GM21576 (cell line): ENCODE measurements around the gene TXNIP.

Experiments
- ATAC-seq: cut with Tn5 transposase; IDR thresholded peaks from one replicate; pipeline ENCODE4 v1.9.1; 2021; ENCODE audit warnings: mild to moderate bottlenecking, moderate library complexity; ENCODE audit not compliant: unreplicated experiment

TXNIP gene

DNA sequence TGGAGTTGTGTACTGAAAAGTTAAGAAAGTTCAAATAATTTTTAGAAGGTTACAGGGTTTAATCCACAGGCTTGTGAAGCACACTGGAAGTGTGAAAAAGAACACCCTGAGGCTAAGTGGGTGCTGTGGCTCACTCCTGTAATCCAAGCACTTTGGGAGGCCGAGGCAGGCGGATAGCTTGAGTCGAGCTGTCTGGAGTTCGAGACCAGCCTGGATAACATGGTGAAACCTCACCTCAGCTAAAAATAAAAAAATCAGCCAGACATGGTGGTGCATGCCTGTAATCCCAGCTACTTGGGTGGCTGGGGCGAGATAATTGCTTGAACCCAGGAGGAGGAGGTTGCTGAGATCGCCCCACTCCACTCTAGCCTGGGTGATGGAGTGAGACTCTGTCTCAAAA is 9.8 kb downstream of the TXNIP start:
- no peak for ATAC-seq

DNA sequence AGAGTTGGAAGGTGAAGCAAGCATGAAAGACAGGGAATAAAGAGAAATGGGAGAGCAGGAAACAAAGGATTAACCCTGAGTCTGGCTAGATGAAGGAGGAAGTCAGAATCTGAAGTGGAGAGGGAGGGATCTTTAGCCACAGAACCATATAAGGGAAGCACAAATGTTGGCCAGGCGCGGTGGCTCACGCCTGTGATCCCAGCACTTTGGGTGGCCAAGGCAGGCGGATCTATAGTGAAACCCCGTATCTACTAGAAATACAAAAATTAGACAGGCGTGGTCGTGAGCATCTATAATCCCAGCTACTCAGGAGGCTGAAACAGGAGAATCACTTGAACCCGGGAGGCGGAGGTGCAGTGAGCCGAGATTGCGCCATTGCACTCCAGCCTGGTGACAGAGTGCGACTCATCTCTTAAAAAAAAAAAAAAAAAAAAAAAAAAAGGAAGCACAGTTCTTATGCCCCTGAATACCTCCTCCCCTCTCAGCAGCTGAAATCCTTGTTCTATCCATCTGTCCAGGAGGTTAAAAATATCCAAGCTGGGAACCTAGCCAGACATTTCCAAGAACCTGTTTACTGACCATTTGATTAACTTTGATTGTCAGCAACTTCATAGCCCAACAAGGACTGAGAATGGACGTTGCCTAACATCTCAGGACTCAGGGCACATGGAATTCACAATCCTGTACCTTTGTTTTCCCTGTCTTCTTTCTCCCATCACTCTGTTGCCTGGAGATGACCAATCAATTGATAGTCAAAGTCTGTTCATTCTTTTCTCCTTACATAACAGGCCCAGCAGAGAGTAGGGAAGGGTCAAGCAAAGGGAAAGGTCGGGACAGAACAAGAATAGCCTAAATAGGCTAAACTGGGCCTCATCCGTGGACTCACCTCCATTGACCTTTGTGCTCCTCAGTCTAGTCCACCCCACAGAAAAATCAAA is 10.6 kb downstream of the TXNIP start:
- no peak for ATAC-seq

DNA sequence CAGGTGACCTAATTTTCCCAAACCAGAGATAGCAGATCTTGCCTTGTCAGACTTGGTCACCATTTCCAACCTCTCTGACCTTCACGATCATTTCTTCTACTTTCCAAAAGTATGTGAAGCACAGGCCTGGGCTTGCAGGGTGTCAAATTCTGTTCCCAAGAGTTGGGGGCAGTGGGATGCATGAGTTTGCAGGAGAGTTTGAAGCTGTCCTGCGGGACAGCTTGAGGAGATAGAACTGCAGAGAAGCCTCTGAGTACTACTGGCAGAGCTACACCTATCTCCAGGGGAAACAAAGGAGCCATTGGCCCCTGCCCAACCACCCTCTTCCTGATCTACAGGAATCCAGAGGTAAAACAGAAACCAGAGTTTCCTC is 11.3 kb downstream of the TXNIP start:
- ATAC-seq, result no peak

DNA sequence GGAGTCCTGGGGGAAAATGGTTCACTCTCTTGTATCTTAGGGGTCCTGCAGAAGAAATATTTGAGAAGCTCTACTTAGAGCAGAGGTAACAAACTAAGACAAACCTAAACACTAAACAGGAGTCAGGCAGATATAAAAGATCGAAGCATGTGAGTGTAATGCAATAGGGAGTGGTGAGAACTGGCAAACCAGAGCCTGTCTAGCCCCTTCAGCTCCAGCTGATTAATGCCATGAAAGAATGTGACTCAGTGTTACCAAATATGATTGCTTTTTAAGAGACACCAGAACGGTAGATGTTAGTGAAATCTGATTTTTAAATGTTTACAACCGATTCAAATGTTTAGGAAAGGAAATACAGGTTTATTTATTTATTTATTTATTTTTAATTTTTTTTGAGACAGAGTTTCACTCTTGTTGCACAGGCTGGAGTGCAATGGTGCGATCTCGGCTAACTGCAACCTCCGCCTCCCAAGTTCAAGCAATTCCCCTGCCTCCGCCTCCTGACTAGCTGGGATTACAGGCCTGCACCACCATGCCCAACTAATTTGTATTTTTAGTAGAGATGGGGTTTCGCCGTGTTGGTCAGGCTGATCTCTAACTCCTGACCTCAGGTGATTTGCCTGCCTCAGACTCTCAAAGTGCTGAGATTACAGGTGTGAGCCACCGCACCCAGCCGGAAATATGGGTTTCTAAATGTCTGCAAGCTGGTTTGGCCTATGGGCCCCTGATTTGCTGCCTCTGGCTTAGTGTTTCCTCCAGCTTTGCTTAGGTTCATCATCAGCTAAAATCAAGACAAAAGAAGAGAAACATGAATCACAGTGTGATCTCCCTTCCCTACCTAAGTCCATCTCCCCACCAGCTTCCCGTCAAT is 12.2 kb downstream of the TXNIP start:
- ATAC-seq, result no peak

DNA sequence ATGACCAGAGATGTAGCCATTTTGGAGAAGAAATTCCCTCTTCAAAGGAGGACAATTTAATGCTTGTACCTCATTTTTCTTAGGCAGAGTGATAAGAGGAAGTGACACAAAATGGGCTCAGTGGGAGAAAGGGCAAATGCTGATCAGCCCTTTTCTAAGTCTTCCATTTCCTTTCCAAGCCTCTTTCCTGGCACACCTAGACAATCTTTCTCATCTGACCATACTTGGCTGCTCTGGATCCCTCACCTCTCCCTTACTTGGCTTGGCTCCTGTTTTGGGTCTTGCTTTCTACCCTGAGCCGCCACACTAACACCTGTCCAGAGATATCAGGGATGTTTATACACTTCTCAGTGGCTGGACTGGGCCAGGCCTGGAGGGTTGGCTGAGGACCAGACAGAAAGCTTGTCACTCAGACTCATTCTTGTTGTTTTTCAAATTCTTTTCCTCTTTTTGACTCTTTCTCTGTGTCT is 13.1 kb downstream of the TXNIP start:
- ATAC-seq, result no peak

DNA sequence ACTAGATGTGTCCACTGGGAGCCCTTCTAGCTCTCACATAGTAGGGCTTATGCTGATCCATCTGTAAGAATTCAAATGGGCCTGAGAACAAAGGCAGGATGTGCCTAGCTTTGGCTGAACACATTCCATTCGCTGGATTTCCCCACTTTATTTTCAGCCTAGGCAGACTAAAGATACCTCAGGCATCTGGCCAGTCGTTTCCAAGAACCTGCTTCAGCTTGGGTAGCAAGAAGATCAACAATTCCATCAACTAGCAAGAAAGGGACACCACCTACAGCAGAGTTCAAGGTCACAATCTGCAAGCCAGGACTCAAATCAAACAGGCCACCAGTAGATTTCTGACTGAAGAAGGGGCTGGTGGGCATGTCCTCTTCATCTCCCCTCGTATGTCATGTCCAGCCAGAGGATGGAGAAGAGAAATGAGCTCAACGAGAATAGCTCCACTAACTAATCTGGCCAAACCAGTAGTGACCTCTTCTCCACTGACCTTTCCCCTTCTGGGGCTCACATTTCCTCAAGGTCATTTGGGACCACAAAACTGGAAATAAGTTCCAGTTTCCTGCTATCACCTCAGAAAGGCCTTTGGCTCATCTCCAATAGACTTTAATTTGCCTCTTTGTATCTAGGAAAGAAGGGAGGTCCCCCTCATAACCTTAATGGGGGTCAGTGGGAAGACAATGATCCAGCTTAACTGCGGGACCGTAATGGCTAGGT is 14.2 kb downstream of the TXNIP start:
- ATAC-seq, result no peak

DNA sequence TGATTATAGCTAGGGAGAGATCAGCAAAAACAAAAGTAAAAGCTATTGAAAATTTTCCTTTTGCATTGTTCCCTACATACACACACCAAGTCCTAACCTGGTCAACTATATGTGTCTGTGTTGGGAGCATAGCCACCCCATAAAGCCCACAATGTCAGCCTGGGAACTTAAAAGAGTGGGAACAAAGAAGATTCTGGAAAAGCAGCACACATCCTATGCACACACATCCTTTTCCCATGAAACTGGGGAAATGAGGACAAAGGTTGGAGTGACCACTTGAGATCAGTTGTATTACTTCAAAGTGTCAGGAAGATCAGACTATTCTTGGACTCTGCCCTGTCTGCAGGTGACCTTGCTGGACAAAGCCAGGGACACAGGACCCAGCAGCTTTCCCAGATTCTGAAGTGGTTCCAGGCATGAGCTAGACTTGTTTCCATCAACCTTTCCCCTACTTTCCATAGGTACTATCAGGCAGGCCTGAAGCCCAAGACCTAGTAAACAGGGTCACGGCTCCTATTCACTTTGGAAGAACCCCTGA is 15.9 kb downstream of the TXNIP start:
- ATAC-seq, result no peak

DNA sequence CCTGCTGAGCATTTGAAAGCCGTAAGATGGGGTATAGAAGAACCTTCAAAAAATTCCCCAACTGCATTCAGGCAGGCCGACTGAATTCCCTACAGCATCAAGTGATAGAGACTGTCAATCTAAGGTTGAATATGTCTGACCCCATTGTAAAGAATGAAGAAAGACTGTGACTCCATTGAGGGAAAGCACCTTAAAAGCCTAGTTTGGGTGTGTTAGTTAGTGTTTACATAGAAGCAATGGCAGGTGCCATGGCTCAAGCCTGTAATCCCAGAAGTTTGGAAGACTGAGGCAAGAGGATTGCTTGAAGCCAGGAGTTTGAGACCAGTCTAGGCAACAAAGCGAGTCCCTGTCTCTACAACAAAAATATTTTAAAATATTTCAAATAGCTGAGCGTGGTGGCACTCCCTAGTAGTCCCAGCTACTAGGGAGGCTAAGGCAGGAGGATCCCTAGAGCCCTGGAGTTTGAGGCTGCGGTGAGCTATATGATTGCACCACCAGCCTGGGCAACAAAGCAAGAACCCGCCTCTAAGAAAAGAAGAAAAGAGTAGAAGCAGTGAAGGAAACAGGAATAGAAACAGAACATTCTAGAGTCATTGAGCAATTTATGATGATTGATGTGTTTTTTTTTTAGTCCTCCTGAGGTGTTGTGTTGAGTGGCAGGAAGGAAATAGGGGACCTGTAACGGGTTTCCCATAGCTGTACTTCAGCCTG is 16.5 kb downstream of the TXNIP start:
- no peak for ATAC-seq

DNA sequence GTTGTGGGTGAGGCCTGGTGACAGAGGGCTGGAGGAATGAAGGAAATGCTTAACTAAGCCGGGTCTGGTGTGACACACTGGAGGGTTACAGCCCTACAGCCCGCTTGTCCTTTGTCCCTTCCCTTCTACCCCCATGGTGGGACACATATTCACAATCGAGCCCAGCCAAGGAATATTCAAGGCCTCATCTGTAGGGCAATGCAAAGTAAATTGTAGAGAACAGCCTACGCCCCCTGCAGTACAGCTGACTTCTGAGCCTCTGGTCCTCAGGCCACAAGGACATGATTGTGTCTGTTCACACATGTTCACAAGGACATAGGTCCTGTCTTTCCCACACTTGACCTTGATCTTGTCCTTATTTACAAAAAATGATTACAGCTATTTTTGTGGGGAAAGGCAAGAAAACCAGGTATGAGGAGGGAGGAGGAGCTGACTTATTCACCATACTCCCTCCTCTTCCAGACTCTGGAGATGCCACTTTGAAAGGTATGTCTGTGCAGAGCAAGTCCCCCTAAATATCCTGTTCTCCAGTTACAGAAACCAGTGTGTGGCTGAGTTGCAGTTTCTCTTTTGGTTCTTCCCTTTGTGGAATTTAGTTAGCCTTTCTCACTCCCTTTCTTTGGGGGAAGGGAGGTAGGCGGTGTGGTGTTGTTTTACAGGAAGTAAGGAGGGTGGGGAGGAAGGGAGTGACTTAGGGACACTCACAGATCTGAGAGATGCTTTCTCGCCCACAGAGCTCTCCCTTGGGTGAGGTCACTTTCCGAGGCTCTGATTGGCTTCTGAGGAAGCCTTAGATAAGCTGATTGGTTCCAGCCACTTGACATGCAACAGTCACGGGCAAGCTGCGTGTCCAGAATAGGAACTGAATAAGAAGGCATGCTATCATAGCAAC is 17.3 kb downstream of the TXNIP start:
- ATAC-seq, result peak; percentile 81

DNA sequence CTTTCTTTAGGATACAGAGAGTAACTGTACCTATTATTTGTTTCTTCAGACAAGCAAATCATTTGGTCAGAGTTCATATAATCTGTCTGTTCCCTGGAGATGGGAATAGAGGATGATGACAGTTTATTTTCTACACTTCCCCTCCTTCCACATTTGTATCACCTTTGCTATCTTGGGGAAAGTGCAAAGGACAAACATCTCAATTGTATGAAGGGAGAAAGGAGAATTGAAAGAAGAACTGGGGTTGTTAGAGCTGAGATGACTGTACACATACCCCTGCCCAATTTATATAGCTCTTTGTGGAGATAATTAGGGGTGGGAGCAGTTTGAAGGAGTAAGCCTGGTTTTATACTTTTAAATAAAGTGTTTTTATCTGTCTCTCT is 17.9 kb downstream of the TXNIP start:
- no peak for ATAC-seq

DNA sequence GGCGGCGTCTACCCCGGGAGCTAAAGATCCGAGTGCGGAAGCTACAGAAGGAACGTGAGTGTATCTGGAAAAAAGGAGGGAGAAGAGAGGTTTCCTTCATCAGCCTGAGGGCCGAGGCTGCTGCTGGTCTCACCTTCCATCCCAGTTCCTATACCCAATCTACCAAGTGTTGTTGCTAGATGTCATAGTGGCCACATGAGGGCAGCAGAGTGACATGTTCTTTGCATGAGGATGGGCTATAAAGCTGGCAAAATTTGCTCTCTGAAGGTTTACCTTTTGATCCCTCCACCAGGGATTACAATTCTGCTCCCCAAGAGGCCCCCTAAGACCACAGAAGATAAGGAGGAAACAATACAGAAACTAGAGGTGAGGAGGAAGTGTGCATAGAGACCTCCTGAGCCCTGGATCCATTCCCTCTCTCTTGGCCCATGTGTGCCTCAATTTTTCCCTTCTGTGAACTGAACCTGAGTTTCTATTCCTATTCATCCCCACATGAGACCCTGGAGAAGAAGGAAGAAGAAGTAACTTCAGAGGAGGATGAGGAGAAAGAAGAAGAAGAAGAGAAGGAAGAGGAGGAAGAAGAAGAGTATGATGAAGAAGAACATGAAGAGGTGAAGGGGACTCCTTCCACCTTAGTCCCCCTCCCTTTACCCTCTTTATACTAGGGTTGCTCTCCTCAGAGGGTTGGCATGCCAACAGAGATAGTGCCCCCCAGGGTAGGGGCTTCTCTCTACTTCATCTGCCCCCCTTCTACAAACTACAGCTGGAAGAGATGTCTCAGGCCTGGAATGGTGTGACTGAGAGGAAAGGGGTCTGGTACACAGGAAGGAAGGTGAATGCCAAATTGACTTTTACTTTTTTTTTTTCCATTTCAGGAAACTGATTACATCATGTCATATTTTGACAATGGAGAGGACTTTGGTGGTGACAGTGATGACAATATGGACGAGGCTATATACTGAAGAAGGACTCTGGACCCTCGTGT is 18.6 kb downstream of the TXNIP start:
- no peak for ATAC-seq

DNA sequence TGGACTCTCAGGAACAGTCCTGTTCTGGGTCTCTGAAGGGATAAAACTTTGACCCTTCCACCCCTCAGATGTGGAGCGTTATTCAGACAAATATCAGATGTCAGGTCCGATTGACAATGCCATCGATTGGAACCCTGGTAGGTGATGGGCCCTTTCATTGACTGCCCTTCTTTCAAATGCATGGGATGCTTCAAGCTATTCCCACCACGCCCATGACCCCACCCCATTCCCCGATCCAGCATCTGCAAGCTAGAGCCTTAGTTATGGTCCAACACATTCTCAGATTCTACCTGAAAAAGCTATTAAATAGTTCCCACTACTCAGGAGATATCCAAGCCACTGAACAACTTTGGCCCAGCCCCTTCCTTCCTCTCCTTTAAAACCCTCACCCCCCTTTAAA is 19.4 kb downstream of the TXNIP start:
- ATAC-seq, result no peak

DNA sequence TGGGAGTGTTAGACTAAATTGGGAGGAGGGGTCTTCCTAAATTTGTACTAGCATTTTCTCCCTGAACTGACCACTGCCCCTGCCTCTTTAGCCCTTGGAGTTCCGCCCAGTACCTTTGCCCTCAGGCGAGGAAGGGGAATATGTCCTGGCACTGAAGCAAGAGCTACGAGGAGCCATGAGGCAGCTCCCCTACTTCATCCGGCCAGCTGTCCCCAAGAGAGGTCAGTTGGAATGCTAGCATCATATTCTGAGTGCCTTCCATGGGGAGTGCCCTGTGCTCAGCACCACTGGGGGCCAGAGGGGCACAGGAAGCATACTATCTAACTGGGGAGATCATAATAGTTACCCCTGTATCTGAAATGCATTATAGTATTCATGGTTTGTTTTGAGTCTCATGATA is 21.2 kb downstream of the TXNIP start:
- no peak for ATAC-seq

DNA sequence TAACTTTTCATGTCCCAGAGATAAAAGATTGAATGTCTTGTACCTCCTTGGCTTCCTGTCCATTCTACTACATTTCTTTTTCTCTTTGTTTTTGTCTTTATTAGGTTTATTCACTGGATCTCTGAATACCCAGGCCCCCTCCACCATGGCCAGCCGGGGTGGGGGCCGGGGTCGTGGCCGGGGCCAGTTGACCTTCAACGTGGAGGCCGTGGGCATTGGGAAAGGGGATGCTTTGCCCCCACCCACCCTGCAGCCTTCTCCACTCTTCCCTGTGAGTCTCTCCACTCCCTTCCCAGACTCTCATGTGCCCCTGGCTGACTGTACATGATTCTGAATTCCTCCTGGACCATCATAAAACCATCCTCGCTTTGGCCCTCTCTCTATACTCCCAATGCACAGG is 21.7 kb downstream of the TXNIP start:
- no peak for ATAC-seq

DNA sequence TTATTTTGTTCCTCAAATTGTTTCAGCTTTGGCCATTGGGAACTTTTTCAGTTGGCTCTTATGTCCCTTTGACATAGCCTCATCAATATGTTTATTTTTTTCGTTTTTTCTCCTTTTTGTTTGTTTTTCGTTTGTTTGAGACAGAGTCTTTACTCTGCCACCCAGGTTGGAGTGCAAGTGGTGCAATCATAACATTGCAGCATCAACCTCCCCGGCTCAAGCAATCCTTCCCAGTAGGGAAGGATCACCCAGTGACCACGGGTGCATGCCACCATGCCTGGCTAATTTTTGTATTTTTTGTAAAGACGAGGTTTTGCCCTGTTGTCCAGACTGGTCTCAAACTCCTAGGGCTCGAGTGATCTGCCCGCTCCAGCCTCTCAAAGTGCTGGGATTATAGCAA is 23.8 kb downstream of the TXNIP start:
- no peak for ATAC-seq

DNA sequence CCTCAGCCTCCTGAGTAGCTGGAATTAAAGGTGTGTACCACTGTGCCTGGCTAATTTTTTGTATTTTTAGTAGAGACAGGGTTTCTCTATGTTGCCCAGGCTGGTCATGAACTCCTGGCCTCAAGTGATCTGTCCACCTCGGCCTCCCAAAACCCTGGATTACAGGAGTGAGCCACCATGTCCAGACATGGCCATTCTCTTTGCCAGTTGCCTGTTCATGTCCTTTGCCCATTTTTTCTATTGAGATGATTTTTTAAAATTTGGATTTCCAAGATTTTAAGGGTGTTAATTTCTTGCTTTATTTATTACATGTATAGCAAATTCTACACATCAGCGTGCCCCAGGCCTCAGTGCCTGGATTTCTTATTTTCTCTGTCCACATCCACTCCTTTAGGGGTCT is 29.1 kb downstream of the TXNIP start:
- no peak for ATAC-seq

DNA sequence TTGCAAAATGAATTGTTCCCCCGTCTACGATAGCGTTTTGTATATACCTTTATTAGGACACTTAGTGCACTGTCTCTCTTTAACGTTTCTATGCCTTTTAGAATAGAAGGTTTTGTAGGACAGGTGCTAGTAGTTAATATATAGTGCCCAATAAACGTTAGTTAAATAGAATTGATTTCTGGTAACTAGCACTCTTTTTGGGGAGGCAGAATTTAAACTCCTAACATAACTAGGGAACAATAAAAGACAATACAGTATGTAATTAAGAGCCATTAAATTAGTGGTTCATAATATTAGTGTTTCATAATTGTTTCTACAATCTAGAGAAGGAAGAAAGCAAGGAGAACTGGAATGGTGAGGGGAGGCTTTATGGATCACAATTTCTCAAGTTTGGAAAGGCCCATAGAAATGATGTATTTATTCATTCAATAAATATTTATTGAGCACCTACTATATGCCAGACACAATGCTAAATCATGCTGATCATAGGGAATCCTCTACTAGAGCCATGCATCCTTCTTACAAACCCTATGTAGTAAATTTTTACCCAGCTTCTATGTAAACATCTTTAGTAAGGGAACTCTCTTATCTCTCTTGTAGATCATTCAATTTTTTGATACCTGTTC is 31.1 kb downstream of the TXNIP start:
- ATAC-seq, result no peak
